Posterior cingulate gyrus (tissue), 11 donors: Measurements from ENCODE around the gene RNFT2.

Source experiments
- DNase-seq, 10 donors: peaks; one replicate each; pipeline versions ENCODE4 v3.0.0 to v3.0.0-alpha.2; 2020 to 2021; ENCODE audit warnings: mixed read lengths in 3 of 10
- intact Hi-C: fragments of 100-400 bp; cut with DNase I; formaldehyde crosslinking; loops from one replicate; pipeline ENCODE4 v1.15.1; 2023

RNFT2 gene

GRCh38 chr12:116708826-116709756 is 29.0 kb upstream of the RNFT2 start:
- DNase-seq: peak; percentile 71 to 97 (median 86)
- intact Hi-C loops: loop anchor here (2.0 to 10.0 kb wide), 3 partner anchors 28 to 574 kb away; partner anchors contain the start of gene MED13L

- DNase-seq: no peak
- intact Hi-C loops: loop anchor here (2.0 to 10.0 kb wide), 3 partner anchors 27 to 575 kb away; partner anchors contain the start of gene MED13L
These were observed 28.3 kb upstream of the RNFT2 start for GRCh38 chr12:116709768-116710167.

- no peak for DNase-seq
- intact Hi-C loops: no loop called here
These were observed 27.6 kb upstream of the RNFT2 start for GRCh38 chr12:116710370-116711150.

GRCh38 chr12:116712458-116713303 is 25.4 kb upstream of the RNFT2 start:
- intact Hi-C loops: no loop called here
- no peak for DNase-seq

GRCh38 chr12:116713527-116713926 is 24.6 kb upstream of the RNFT2 start:
- intact Hi-C loops: no loop called here

DNA sequence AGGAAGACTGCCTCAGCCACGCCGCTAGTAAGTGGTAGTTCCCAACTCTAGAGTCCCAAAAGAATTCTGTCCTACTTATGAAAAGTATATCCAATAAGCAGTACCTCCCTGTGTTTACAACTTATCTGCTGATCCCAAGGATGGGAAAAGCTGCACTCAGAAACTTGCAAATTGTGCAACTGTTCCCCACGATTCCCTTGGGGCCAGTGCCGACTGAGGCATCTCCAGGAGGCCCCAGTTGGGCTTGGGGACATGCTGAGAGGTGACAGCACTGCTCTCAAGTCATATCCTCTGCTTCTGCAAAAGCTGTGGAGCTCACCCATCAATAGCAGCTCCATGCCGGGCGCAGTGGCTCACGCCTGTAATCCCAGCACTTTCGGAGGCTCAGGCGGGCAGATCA is 23.9 kb upstream of the RNFT2 start:
- intact Hi-C loops: no loop called here
- DNase-seq: no peak

More at GRCh38 chr12:116713527-116713926, 24.6 kb upstream of the RNFT2 start:
- DNase-seq: no peak

DNA sequence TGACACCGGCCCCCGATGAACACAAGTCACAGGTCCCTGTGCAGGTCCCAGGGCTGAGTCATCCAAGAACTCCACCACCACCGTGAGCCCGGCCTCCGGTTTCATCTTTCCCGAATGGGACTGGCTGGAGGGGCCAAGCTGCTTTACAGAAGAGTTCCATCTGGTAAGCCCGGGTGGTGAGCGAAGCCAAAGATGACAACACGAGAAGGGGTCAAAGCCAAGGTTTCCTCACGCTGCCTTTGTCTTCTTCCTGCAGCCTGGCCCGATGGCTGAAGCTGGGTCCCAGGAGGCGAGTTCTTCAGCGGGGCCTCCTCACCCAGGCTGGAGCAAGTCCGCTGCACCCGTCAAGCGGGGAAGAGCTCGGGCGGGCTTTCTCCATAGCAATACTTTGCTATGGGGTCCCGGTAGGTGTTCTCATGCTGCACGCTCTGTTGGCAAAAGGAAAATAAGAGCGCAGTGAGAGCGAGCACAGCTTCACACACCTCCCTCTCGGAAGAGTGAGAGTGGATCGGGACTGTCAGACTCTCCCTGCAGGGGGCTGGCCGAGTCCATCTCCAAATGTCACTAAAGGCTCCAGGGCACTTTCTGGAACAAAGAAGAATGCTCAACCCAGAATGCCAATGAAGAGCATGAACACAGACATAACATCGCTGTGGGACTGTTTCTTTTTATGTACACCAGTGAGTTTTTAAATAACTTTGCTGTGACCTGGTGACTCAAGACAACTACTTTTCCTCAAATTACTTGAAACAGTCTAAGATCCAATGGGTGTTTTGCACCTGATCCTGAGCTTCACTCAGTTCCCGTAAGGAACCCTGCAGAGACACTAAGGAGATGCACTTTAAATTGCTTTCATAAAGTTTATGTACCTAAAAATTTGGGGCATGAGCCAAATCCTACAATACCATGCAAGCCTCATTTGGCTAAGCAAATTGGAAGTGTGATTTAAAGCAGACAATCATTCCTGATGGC is 20.4 kb upstream of the RNFT2 start:
- intact Hi-C loops: no loop called here
- peak in 8 of 10 donors; percentile 4 to 89 (median 42) for DNase-seq

GRCh38 chr12:116718655-116719454 is 19.3 kb upstream of the RNFT2 start:
- intact Hi-C loops: no loop called here

DNA sequence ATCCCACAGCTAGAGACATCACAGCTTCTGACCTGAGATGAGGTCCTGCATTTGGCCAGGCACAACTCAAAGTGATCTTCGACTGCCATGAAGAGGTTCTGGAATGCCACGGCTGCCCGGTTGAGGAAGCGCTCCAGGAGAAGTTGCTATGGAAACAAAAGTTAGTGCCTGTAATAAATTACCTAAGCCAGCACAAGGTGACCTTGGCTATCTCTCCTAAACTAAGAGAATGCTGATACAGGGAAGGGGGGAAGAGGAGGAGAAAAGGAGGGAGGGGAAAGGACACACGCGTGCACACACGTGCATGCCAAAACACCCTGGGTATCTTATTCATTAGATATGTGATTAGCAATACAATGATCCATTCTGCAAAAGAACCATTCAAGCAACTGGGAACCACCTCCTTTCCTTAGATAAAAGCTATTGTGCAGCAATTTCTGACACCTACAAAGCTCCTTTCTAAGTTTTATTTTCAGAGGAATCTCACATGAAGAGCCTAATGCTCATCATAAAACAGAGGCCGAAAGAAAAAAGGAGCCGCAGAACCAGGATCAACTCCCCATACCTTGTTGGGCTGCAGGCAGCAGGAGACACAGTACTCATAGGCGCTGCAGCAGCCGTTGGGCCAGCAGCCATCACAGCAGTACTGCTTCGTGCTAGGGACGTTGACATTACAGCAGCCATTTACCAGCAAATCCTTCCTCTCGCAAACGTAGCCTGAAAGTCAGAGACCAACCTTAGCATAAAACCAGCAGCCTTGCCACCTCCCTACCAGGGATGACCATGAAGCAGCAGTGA is 18.2 kb upstream of the RNFT2 start:
- DNase-seq: no peak
- intact Hi-C loops: no loop called here

More at GRCh38 chr12:116718655-116719454, 19.3 kb upstream of the RNFT2 start:
- DNase-seq: no peak

DNA sequence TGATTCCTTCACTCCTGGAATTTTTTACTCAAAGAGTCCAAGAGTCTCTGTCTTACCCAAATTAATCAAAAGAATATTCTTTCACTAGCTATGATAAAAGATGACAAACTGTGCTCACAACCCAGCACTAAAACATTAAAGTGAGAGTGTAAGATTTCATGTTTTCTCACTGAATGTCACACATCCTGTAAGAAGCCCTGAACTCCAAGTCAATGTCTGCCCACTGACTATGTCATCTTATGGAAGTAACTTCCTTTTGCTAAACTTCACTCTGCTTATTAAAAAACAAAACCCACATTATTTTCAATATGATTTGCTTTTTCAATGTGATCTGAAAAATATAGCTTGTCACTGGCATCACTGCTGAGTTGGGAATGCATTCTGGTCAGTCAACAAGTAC is 15.9 kb upstream of the RNFT2 start:
- intact Hi-C loops: no loop called here
- DNase-seq: no peak

DNA sequence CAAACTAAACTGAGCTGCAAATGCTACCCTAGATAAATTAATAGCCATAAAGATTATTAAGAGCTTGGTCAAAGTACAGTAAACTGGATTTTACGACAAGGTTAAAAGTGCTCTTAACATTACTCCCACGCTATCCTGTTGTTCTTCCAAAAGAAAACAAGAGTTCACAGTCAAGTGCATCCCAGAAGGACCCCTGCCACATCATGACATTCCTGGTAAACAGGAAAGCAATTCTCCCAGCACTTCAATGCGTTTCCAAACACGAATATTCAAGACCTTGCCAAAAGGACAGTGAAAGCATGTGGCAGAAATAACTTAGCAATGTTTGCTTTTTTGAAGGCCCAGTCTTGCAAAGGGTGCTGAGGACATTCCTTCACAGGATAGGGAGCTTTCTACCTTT is 11.4 kb upstream of the RNFT2 start:
- intact Hi-C loops: no loop called here
- DNase-seq: no peak

DNA sequence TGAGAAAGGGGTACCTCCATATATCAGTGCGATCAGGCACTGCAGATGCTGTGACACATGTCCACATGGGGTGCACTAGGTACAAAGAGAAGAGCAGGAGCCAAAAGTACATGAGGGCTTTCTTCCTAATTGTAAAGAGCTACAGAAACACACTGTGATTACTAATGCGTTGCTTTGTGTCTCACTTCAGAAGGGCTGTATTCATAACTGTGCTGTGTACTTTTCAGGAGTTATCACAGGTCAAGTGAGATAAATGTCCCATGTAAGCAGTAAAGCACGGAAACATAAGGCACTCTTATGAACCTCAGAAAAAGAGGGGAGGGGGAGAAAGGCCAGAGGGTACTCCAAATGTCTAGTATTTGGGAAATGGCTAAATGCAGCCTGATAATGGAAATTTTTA is 10.9 kb upstream of the RNFT2 start:
- no peak for DNase-seq
- intact Hi-C loops: no loop called here

- intact Hi-C loops: no loop called here
- DNase-seq: no peak
These were observed 10.2 kb upstream of the RNFT2 start for GRCh38 chr12:116727891-116728290.

DNA sequence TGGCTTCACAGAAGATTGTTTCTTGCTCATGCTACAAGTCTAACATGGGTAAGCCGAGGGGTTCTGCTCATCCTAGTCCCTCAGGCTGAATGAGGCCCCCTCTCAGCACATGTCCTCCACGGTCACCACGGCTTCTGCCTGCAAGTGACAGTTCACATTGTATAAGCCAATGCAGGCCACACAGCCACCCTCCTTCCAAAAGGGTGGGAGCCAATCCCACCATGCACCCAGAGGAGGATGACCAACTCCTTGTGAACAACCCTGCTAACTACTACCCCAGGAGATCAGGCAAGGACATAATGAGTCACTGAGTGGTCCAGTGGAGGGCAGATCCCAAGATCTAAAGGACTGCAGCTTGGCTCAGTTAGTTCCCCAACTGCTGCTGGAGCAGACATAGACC is 6.3 kb upstream of the RNFT2 start:
- intact Hi-C loops: no loop called here

GRCh38 chr12:116734156-116734768 is 3.9 kb upstream of the RNFT2 start:
- intact Hi-C loops: no loop called here

More for the DNA sequence above, 6.3 kb upstream of the RNFT2 start:
- no peak for DNase-seq

DNA sequence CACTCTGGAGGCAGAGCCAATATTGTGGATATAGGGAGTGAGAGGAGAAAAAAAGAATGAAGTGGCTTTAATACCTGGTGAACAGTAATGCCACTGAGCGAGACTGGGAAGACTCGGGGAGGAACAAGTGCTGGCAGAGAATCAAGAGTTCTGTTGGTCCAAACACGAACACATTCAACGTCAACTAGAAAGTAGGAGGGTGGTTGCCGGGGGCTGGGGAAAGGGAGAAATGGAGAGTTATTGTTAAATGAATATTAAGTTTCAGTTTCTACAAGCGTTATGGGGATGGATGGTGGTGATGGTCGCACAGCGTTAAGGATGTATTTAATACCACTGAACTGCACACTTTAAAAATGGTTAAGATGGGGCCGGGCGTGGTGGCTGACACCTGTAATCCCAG is 3.0 kb upstream of the RNFT2 start:
- intact Hi-C loops: loop anchor here (5.0 kb wide), 1 partner anchor 82 kb away; no protein-coding TSS in a partner anchor
- no peak for DNase-seq

More at GRCh38 chr12:116734156-116734768, 3.9 kb upstream of the RNFT2 start:
- DNase-seq: no peak
